Liver (tissue), 9 donors: ENCODE data around the gene LMNTD2. TPM values are rescaled to one million over a fixed set of nuclear protein-coding genes. Genes with fewer than 3 reads are reported as not detected.

Experiments
- DNase-seq: peaks from one replicate; pipeline ENCODE4 v3.0.0-alpha.2; 2017; ENCODE audit warnings: low spot score
- H3K27ac ChIP-seq, 2 donors: one replicate each; pipeline ENCODE4 v1.7.0; 2013; ENCODE audit warnings: inconsistent platforms in 2 of 2, low read length in 2 of 2, control low read depth in 1 of 2, low read depth in 1 of 2, mild to moderate bottlenecking in 1 of 2
- H3K27me3 ChIP-seq, 4 donors: one replicate each; pipeline versions ENCODE4 v1.6.1 to v1.7.0; 2013; ENCODE audit warnings: low read length in 3 of 4, inconsistent platforms in 1 of 4, mild to moderate bottlenecking in 1 of 4, moderate library complexity in 1 of 4; ENCODE audit not compliant: control insufficient read depth in 4 of 4, insufficient read depth in 4 of 4
- H3K36me3 ChIP-seq, 4 donors: one replicate each; pipeline versions ENCODE4 v1.6.1 to v1.7.0; 2013; ENCODE audit warnings: low read length in 3 of 4, mild to moderate bottlenecking in 3 of 4, low read depth in 1 of 4, moderate library complexity in 1 of 4; ENCODE audit not compliant: control insufficient read depth in 4 of 4, insufficient read depth in 3 of 4
- H3K4me1 ChIP-seq, 4 donors: one replicate each; pipeline versions ENCODE4 v1.6.1 to v1.7.0; 2013; ENCODE audit warnings: low read length in 3 of 4, mild to moderate bottlenecking in 3 of 4, moderate library complexity in 1 of 4; ENCODE audit not compliant: control insufficient read depth in 4 of 4, insufficient read depth in 4 of 4
- H3K4me3 ChIP-seq, 3 donors: one replicate each; pipeline versions ENCODE4 v1.6.1 to v1.7.0; 2013; ENCODE audit warnings: low read length in 3 of 3, control low read depth in 1 of 3, low read depth in 1 of 3, mild to moderate bottlenecking in 1 of 3
- H3K9ac ChIP-seq, 2 donors: one replicate each; pipeline ENCODE4 v1.7.0; 2013; ENCODE audit warnings: low read length in 2 of 2, mild to moderate bottlenecking in 2 of 2, moderate library complexity in 2 of 2, control low read depth in 1 of 2, low read depth in 1 of 2
- H3K9me3 ChIP-seq, 4 donors: one replicate each; pipeline versions ENCODE4 v1.6.1 to v1.7.0; 2013; ENCODE audit warnings: low read length in 3 of 4; ENCODE audit not compliant: control insufficient read depth in 4 of 4
- FOXA1 ChIP-seq: IDR thresholded peaks from 2 replicates; pipeline ENCODE4 v1.6.1; 2016; ENCODE audit warnings: antibody characterized with exemption
- FOXA2 ChIP-seq: IDR thresholded peaks from 2 replicates; pipeline ENCODE4 v1.6.1; 2016; ENCODE audit warnings: antibody characterized with exemption
- GABPA ChIP-seq, 2 donors: IDR thresholded peaks in 1 of 2; conservative IDR thresholded peaks in 1 of 2; 2 replicates each; pipeline ENCODE4 v1.6.1; 2016; ENCODE audit warnings: antibody characterized with exemption in 2 of 2, mild to moderate bottlenecking in 1 of 2, moderate library complexity in 1 of 2
- HNF4A ChIP-seq, 2 donors: conservative IDR thresholded peaks; 2 replicates each; pipeline ENCODE4 v1.6.1; 2016; ENCODE audit warnings: antibody characterized with exemption in 2 of 2, mild to moderate bottlenecking in 2 of 2
- MAX ChIP-seq: IDR thresholded peaks from 2 replicates; pipeline ENCODE4 v1.6.1; 2016; ENCODE audit warnings: antibody characterized with exemption
- NR2F2 ChIP-seq: IDR thresholded peaks from 2 replicates; pipeline ENCODE4 v1.6.1; 2016; ENCODE audit warnings: antibody characterized with exemption
- RAD21 ChIP-seq, 2 donors: IDR thresholded peaks; 2 replicates each; pipeline ENCODE4 v1.6.1; 2016; ENCODE audit warnings: antibody characterized with exemption in 2 of 2, mild to moderate bottlenecking in 2 of 2
- RXRA ChIP-seq, 2 donors: IDR thresholded peaks; 2 replicates each; pipeline ENCODE4 v1.6.1; 2017 to 2018; ENCODE audit warnings: antibody characterized with exemption in 2 of 2, mild to moderate bottlenecking in 1 of 2
- TAF1 ChIP-seq: conservative IDR thresholded peaks from 2 replicates; pipeline ENCODE4 v1.6.1; 2016; ENCODE audit warnings: antibody characterized with exemption, mild to moderate bottlenecking
- YY1 ChIP-seq: IDR thresholded peaks from 2 replicates; pipeline ENCODE4 v1.6.1; 2016; ENCODE audit warnings: antibody characterized with exemption, mild to moderate bottlenecking
- WGBS: extraction: QIAGEN DNeasy Blood & Tissue Kit; methylation state at CpG from one replicate; pipeline ENCODE4 v1.1.7; 2013; 5-methylcytosine and 5-hydroxymethylcytosine counted together
- polyA plus RNA-seq, 2 donors: library from polyadenylated mRNA; stranded (reverse) in 1 of 2; unstranded in 1 of 2; fragments of 200-250 nt in 1 of 2; fragments of >200 nt in 1 of 2; fragmentation: Nextera tagmentation in 1 of 2; extraction: Ambion mirVana in 1 of 2; gene quantifications; one replicate each; pipeline versions ENCODE4 v1.2.1 to v1.2.3, GENCODE V29; 2013 to 2015
- total RNA-seq, 2 donors: library from RNA; depleted of rRNA; stranded (reverse); fragments of >200 nt; gene quantifications; one replicate each; pipeline ENCODE4 v1.2.3, GENCODE V29; 2014
- TF ChIP-seq, protein P1 (sequence below): fragments of 150-350 bp; IDR thresholded peaks from 2 replicates; pipeline ENCODE4 v1.5.1; 2017; ENCODE audit warnings: improper control_type of control experiment, low read depth, low read length; ENCODE audit not compliant: missing input control
- donor health status: healthy.
- donor health status: healthy.
- donor health status: healthy.
- donor health status: healthy.
- donor health status: healthy.

LMNTD2 gene
- total and polyA plus RNA-seq, 4 donors = 1.2 to 4.6 (median 2.3) TPM

DNA sequence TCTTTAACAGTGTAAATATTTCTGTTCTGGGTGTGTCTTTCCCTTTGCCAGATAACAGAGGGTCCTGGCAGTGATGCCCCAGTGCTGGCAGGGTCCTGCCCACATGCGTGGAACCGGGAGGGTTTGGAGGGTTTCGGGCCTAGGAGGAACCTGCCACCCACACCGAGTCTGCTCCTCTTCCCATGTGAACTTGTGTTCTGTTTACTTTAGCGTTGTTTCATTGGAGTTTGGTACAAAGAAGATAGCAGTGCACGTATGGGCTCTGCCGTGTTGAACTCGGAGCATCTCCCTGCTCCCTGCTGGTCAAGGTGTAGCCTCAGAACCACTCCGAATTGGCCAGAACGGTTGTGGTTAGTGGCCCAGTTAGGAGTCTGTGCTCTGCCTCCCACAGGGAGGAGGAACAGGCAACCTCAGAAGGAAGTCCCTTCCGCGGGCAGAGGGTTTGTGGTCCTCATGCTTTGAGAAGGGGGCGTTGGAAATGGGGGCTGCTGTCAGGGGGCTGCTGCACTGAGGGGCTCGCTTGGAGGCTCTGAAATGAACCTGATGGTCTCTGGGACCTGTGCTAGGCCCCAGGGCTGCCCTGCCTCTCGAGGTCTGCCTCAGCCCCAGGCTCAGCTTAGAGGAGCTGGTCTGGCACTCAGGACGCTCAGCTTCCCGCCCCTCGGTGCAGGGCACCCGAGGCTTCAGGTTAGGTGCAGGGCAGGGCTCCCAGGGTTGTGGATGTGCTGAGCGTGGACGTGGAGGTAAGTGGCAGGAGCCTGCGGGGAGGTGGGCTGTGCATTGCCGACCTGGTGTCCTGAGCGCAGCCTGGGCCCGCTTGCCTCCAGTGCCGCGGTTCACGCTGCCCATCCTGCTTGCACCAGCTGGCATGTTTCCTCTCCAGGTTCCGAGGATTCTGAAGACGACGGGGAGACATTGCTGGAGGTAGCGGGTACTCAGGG is 26.1 kb upstream of the LMNTD2 start:
- Histone ChIP-seq H3K27ac (peak overlapping the region; percentile 76 to 85), H3K36me3 (peaks cover 15 to 40% (median 22%) of the 10 kb centered on the region in 4 donors), H3K27me3 (no peaks in the 10 kb centered on the region), H3K4me3 (no peak overlapping the region), H3K9ac (no peak overlapping the region), H3K9me3 (no peaks in the 10 kb centered on the region), H3K4me1 (peaks cover 11 to 31% (median 22%) of the 10 kb centered on the region in 4 donors)
- 80% methylated on average over 32 of the region's 32 CpGs for WGBS
- TF ChIP-seq GABPA (IDR thresholded peaks at IDR 0.05 in 1 of 2, conservative IDR thresholded peaks at IDR 0.05 in 1 of 2) (peak in 1 of 2 donors; percentile 12), FOXA2 (peak; percentile 61), MAX (no peak), HNF4A (conservative IDR thresholded peaks at IDR 0.05) (peak; percentile 53 to 79), NR2F2 (no peak), RAD21 (IDR thresholded peaks at IDR 0.05) (no peak), FOXA1 (peak; percentile 60), RXRA (IDR thresholded peaks at IDR 0.05) (peak; percentile 28 to 78)
- no peak for DNase-seq

DNA sequence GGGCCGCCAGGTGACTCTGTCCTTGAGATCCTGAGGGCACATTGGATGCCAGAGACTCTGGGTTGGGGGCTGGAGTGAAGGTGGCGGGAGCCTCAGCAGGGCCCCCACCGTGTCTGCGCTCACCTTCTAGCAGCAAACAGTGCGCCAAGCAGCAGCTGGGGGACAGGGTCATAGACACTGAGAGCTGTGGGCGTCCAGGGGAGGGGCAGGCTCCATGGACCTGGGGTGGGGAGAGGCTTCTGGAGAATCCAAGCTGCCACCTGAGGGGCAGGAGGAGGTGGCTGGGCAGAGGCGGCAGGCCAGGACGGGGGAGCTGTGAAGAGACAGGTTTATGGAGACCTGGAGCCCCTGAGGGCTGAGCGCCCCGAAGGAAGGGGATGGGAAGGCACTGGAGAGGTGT is 23.7 kb upstream of the LMNTD2 start:
- Histone ChIP-seq H3K4me1 (peaks cover 23 to 51% (median 40%) of the 10 kb centered on the region in 4 donors), H3K27me3 (no peaks in the 10 kb centered on the region), H3K9me3 (no peaks in the 10 kb centered on the region), H3K9ac (no peak overlapping the region), H3K4me3 (no peak overlapping the region), H3K27ac (no peak overlapping the region), H3K36me3 (peaks cover 2 to 24% (median 12%) of the 10 kb centered on the region in 4 donors)
- no peak for TF ChIP-seq FOXA2
- TF ChIP-seq YY1 = no peak
- TF ChIP-seq GABPA (IDR thresholded peaks at IDR 0.05 in 1 of 2, conservative IDR thresholded peaks at IDR 0.05 in 1 of 2) = no peak
- TF ChIP-seq, protein P1, sequence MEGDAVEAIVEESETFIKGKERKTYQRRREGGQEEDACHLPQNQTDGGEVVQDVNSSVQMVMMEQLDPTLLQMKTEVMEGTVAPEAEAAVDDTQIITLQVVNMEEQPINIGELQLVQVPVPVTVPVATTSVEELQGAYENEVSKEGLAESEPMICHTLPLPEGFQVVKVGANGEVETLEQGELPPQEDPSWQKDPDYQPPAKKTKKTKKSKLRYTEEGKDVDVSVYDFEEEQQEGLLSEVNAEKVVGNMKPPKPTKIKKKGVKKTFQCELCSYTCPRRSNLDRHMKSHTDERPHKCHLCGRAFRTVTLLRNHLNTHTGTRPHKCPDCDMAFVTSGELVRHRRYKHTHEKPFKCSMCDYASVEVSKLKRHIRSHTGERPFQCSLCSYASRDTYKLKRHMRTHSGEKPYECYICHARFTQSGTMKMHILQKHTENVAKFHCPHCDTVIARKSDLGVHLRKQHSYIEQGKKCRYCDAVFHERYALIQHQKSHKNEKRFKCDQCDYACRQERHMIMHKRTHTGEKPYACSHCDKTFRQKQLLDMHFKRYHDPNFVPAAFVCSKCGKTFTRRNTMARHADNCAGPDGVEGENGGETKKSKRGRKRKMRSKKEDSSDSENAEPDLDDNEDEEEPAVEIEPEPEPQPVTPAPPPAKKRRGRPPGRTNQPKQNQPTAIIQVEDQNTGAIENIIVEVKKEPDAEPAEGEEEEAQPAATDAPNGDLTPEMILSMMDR = no peak
- WGBS = 96% methylated on average over 10 of the region's 10 CpGs
- DNase-seq = no peak

- DNase-seq = no peak
- Histone ChIP-seq H3K27me3 (no peaks in the 10 kb centered on the region), H3K9me3 (no peaks in the 10 kb centered on the region), H3K9ac (no peak overlapping the region), H3K27ac (no peak overlapping the region), H3K4me3 (no peak overlapping the region), H3K4me1 (peaks cover 22 to 59% (median 50%) of the 10 kb centered on the region in 4 donors), H3K36me3 (peaks cover 0 to 13% (median 9%) of the 10 kb centered on the region in 4 donors)
- TF ChIP-seq TAF1 (no peak), FOXA2 (no peak), HNF4A (conservative IDR thresholded peaks at IDR 0.05) (peak in 1 of 2 donors; percentile 2)
- 87% methylated on average over 17 of the region's 17 CpGs for WGBS
Measured at GRCh38 chr11:581752-582151, 21.2 kb upstream of the LMNTD2 start.
